Umbilical cord (tissue), 2 donors: Measurements from ENCODE around the gene ZNF438. TPM values are rescaled to one million over a fixed set of nuclear protein-coding genes. Genes with fewer than 3 reads are reported as not detected.
"Not testable (repeated sequence)": the region's sequence is repeated elsewhere in the genome, so short reads cannot be mapped to it uniquely, and the experiment has no call there.

Source experiments
- DNase-seq: peaks from one replicate; pipeline ENCODE4 v3.0.0-alpha.2; 2015; ENCODE audit warnings: low spot score
- total RNA-seq: library from RNA; depleted of rRNA; stranded (reverse); fragments of >200 nt; gene quantifications from one replicate; pipeline ENCODE4 v1.2.3, GENCODE V29; 2014; ENCODE audit warnings: low replicate concordance; ENCODE audit not compliant: insufficient read depth

The ZNF438 gene
- 8.4 TPM for total RNA-seq

DNA sequence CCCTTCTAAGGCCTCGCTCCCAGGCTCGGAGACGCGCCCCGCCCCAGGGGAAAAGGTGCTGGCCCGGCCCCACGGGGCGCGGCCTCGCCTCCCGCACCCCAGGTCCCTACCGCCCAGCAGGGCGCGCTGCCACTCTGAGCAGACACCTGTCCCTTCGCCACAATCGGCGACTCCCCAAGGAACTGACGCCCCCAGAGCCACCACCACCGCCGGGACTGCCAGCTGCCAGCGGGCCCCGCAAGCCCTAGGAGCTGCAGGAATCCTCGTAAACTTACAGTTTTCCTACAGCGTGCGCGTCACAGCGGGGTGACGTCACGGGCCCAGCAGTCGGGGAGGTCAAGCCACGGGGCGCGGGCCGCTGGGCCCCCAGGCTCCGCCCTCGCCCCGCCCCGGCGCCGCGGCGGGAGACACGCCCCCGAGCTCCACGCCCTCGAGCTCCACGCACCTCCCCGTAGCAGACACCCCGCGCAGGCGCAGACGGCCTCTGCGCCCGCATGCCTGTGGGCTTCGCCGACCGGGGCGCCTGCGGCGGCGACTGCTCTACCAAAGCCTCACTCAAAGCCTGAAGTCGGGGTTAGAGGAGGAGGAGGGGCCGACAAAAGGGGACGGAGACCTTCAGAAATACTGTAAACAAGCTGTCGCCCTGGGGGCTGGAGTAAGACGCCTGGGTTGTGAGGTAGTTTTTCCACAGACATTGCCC lies at the start of gene ZNF438:
TSS of gene ZNF438 (minus strand) at position 308 of the 700 bp plus-strand sequence. CDS start 154,831 bp downstream, outside the sequence.
- DNase-seq: peak; percentile 98

DNA sequence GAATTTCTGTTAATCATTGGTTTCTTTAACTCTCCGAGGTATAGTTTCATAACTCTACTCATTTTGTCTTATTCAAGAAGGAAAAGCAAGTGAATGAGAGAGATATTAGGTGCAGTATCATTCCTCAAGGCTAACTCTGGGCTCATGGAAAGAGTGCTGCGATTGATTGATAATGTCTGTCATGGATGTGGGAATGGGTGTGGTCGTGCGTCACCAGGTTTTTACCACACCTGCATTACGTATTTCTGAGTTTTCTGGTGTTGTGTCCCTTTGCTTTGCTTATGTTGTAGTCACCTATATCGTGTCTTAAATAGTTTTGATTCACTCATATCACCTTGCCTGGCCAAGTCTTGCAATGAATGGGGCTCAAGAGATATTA lies 44.9 kb upstream of the ZNF438 start:
- no peak for DNase-seq

- DNase-seq: no peak
Measured at GRCh38 chr10:31075881-31076609, 44.4 kb upstream of the ZNF438 start.

DNA sequence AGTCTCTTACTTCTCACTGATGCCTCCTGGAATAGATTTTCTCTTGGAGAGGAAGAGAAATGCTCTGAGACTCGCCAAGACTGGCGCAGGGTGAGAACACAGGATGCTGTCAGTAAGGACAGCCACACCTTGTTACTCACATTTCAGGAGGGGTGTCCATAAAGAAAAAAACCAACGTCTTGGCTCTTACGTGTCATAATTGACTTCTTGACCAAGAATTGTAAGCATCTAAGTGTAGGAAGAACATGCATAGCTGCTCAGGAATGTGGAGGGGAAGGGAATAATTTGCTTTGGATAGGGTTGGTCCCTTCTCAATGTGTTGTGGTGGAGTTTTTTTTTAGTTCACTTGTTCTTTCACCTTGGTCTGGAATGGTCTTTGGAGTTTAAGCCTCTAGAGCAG lies 43.8 kb upstream of the ZNF438 start:
- DNase-seq: no peak

- no peak for DNase-seq
Measured at GRCh38 chr10:31074722-31075086, 43.0 kb upstream of the ZNF438 start.

DNA sequence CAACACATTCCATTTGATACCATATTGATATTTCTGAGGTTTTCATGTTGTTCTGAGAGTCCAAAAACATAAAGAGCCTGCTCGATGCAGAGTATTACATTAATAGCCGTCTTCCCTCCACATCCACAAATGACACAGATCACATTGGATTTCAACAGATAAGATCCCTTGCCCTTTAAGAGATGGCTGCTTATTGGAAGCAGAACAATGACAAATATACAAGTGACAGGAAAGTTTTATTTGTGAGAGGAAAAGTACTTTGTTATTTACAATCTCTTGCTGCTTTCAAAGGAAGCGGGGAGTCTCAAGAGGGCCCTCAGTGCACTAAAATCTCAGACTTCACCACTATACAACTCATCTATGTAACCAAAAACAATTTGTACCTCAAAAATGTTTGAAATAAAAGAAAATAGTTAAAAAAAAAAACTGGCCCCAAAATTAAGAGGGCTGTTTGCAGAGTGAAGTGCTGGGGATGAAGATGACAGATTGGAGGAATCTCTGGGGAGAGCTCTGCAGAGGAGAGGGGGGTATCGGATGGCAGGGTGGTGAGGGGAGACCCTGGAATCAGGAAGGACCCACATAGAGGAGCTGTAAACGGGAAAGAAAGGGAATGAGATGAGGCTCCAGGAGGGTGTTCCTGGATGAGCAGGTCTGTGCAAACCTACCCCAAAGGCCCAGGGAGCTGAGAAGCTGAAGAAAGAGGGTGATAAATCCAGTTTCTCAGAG lies 42.5 kb upstream of the ZNF438 start:
- DNase-seq: no peak

DNA sequence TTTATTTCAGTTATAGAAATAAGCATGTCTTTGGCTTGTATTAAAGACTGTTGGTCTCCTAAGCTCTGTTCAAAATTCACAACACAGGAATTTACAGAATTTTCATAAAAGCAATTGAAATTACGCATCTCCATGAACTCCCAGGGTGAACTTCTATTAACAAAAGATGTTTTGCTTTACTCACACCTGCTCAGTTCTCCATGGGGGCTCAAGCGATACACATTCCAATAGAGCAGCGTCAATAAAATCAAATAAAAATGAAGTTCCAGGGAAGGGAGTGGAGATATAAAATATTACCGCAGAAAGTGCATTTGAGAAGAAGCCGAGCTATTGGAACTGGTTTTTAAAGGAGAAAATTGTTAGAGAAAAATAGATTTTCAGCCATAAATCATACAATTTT lies 41.5 kb upstream of the ZNF438 start:
- no peak for DNase-seq

- DNase-seq: no peak
Measured at GRCh38 chr10:31072451-31072850, 40.8 kb upstream of the ZNF438 start.

DNA sequence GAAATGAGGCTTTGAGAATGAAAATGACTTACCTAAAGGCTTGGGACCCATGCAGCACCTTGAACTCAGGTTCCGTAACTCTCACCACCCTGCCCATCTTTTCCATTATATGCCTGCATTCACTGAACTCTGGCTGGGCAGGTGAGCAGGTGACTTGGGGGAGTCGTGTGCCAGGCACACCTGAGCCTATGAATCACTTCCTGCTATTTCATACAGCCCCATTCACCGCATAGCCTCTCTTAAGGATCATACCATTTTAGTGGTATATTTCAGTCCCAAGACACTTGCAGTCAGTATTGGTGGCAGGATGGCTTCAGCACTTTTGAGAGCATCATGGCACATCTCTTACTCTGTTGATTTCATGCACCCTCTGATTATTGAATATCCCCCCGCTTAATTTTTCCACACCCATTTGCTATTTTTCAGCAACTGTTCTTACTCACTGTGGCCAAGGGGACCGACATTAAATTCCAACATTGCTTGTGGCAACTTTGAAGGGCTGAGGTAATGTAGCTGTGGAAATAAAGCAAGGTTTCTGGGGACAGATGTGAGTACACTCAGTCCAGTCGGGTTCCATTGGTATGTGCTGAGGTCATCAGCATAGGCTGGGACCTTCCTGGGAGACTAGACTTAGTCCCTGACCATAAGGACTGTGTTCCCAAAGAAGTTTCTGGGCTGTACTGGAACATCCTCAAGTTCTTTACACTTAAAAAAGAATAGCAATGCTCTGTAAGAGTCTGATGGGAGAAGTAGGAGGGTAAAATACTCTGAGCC lies 39.8 kb upstream of the ZNF438 start:
- DNase-seq: no peak

- DNase-seq: no peak
Measured at GRCh38 chr10:31070691-31071090, 39.0 kb upstream of the ZNF438 start.

GRCh38 chr10:31070025-31070424 lies 38.4 kb upstream of the ZNF438 start:
- no peak for DNase-seq

DNA sequence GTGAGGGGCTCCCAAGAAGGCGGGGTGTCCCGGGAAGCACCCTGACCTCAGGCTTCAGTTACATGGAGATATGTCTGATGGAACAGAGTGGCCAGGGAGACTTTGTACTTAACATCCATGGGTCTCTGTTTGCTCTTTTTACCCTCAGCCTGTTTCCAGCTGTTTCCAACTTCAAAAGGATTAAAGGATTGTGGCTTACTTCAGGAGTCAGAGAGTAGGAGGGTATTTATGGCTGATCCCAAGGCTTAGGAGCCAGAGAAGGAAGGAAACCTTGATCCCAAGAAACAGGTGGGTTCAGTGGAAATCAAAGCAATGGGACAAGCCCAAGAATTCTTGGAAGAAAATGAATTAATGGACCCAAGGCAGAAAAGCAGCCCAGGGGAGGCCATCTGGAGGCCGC lies 37.7 kb upstream of the ZNF438 start:
- DNase-seq: peak; percentile 74

DNA sequence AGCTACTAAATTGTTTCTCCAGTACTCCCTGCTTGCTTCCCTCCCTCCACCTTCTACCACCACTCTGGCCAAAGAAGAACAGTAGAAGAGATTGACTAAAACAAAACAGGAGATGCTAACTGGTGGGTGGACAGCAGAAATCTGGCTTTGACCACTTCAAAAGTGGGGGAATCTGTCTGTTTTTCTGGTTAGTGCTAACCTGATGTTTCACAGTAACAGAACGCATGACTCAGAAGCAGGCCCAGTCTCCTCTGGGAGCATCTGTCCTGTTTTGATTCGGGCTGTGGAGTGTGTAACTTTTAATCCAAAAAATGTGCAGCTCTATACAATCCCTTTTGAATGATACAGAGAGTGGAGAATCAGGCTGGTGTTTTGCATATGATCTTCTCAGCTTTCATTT lies 32.7 kb upstream of the ZNF438 start:
- DNase-seq: peak; percentile 89

- peak; percentile 27 for DNase-seq
Measured at GRCh38 chr10:31063841-31064240, 32.2 kb upstream of the ZNF438 start.

DNA sequence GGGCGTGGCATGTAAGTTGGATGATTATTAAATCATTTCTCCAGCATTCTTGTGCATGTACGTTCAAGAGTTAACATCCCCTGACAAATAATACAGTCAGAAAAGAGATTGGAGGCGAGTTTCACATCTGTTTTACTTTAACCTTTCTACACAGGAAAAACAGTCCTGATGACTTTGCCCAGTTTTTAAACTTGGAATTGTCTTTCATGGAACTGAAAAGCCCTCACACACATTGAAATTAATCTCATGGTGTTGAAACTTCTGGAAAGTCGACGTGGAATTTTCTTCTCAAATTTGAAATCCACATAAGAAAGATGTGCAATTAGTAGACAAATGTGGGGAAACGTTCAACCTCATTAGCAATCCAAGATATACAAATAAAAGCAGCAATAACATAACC lies 31.2 kb upstream of the ZNF438 start:
- DNase-seq: peak; percentile 47

GRCh38 chr10:31061941-31062340 lies 30.3 kb upstream of the ZNF438 start:
- DNase-seq: no peak

- peak; percentile 28 for DNase-seq
Measured at GRCh38 chr10:31058795-31059703, 27.4 kb upstream of the ZNF438 start.

DNA sequence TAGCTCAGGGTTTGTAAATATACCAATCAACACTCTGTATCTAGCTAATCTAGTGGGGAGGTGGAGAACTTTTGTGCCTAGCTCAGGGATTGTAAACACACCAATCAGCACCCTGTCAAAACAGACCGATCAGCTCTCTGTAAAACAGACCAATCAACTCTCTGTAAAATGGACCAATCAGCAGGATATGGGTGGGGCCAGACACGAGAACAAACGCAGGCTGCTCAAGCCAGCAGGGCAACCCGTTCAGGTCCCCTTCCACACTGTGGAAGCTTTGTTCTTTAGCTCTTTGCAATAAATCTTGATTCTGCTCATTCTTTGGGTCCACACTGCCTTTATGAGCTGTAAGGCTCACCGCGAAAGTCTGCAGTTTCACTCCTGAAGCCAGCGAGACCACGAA lies 25.0 kb upstream of the ZNF438 start:
- not testable (repeated sequence) for DNase-seq

DNA sequence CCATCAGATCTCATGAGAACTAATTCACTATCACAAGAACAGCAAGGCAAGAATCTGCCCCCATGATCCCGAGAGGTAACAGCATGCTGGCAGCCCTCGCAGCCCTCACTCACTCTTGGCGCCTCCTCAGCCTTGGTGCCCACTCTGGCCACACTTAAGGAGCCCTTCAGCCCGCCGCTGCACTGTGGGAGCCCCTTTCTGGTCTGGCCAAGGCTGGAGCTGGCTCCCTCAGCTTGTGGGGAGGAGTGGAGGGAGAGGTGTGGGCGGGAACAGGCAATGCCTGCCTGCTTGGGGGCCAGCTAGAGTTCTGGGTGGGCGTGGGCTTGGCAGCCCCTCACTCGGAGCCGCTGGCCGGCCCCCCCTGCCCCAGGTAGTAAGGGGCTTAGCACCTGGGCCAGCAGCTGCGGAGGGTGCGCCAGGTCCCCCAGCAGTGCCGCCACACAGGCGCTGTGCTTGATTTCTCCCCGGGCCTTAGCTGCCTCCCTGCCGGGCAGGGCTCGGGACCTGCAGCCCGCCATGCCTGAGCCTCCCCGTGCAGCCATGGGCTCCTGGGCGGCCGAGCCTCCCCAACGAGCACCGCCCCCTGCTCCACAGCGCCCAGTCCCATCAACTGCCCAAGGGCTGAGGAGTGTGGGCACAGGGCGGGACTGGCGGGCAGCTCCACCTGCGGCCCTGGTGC lies 24.0 kb upstream of the ZNF438 start:
- DNase-seq: no peak

GRCh38 chr10:31051703-31052102 lies 20.0 kb upstream of the ZNF438 start:
- no peak for DNase-seq
